ENCODE data around the gene TAS2R60.
"Not testable (repeated sequence)": the region's sequence is repeated elsewhere in the genome, so short reads cannot be mapped to it uniquely, and the experiment has no call there.

The TAS2R60 gene

GRCh38 chr7:143411976-143412708, 31.1 kb upstream of the TAS2R60 start:
- DNase-seq, result no peak

- no peak for DNase-seq
These were observed 30.1 kb upstream of the TAS2R60 start for GRCh38 chr7:143413123-143413522.

GRCh38 chr7:143415209-143415608, 28.0 kb upstream of the TAS2R60 start:
- not testable (repeated sequence) for DNase-seq

- DNase-seq, result peak; percentile 32
These were observed 27.4 kb upstream of the TAS2R60 start for GRCh38 chr7:143415742-143416397.

GRCh38 chr7:143416565-143417149, 26.6 kb upstream of the TAS2R60 start:
- peak; percentile 41 for DNase-seq

GRCh38 chr7:143417734-143418383, 25.4 kb upstream of the TAS2R60 start:
- peak; percentile 26 for DNase-seq

- no peak for DNase-seq
These were observed 24.4 kb upstream of the TAS2R60 start for GRCh38 chr7:143418681-143419458.

DNA sequence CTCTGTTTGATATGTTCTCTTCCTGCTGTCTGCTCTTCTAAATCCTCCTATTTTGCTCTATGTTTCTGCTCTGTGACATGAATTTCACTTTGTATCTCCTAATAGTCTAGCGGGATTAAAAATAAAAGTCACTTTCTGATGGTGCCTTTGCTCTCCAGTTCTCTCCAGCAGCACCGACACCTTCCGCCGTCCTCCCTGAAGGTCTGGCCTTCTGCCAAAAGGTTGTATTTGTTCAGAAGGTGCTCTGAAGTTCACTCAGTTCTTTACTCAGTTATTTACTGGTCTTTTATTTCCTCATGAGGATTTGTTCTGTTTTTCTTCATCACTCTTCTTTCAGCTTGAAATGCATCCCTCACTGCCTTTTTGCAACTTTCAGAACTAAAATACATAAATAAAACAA, 23.4 kb upstream of the TAS2R60 start:
- DNase-seq, result no peak

- not testable (repeated sequence) for DNase-seq
These were observed 22.6 kb upstream of the TAS2R60 start for GRCh38 chr7:143420624-143421023.

GRCh38 chr7:143422033-143422432, 21.2 kb upstream of the TAS2R60 start:
- no peak for DNase-seq

GRCh38 chr7:143424476-143424875, 18.8 kb upstream of the TAS2R60 start:
- not testable (repeated sequence) for DNase-seq

DNA sequence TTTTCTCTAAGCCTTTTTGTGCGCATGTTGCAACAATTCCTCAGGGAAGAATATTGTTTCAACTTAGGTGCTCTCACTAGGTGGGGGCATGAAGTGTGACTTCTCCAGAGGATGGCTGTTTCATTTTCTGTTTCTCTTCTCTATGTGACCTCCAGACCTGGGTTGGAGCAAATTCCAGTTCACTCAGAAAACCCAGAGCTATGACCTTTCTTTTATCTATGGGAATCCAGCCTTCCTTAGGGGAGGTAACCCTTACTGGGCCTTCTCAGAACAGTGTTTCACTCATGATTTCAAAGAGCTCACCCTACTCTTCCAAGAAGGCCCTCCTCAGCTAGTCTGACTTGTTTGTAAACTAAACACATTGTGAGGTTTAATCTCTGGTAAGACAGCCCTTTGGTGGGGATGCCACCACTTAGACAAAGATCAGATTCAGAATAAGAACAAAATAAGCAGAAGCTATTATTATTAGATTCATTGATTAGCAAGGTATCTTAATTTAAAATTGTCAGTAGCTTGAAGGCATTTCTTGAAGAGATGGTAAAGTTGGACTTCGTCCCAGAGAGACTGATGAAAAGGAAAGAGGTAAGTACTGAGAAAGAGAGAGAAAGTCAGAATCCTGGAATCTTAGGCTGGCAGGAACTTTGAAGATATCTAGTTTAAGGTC, 16.6 kb upstream of the TAS2R60 start:
- DNase-seq, result no peak

DNA sequence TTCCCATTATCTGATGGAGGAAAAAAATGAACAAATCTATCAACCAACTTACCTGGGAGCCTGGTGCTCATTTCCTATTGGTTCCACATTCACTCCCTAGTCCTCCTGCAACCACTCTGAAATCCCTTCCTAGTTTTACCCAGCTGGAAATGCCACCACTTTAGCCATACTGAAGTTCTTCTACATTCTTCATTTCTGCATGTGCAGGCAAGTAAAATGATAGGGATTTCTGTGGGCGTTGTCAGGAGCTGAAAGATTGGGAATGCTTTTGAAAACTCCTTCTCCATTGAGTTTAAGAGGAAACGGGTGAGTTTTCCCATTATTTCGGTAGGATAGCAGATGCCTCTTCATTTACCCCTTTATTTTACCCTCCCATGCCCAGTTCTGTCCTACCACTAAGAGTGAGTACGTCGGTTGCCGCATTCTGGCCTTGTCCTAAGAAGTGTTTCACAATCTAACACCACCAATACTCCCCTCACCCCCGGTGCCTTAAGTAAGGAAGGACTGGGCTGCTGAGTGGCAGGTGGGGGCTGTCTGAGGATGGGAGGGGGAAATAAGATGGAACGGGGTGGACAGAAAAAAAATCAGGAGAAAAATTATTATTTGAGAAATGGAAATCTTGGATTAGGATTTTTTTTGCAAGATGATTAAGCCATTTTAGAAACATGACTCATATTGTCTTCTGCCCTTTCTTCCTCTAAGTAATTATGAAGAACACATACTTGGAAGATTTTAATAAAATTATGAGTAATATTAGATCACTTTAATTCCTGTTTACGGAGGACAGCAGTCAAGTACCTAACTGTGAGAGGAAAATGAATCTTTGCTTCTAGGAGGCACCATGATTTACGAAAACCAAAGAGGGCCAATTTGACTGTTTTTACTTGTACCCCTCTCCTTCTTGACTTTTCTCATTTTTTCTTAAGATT, 13.2 kb upstream of the TAS2R60 start:
- DNase-seq, result peak; percentile 75

DNA sequence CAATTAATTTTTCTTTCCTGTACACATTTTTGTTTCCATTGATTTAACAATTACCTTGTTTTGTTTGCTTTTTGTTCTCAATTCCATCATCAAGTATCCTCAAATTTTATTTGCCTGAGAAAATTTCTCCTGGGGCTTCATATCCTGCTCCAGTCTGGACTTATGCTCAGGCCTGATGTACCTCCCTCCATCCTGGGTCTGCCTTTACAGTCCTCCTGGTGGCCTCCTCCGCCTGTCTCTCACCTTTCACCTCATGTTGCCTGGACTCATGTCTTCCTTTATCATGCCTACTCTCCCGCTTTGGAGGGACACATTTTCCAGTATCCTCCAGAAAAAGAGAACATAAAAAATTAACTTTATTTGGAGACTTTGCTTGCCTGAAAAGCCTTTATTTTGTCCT, 12.1 kb upstream of the TAS2R60 start:
- no peak for DNase-seq

GRCh38 chr7:143433759-143434158, 9.5 kb upstream of the TAS2R60 start:
- no peak for DNase-seq

- DNase-seq, result peak; percentile 40
These were observed 8.6 kb upstream of the TAS2R60 start for GRCh38 chr7:143434660-143435059.

GRCh38 chr7:143435266-143435665, 8.0 kb upstream of the TAS2R60 start:
- DNase-seq, result no peak

GRCh38 chr7:143436325-143436946, 6.8 kb upstream of the TAS2R60 start:
- no peak for DNase-seq

- DNase-seq, result no peak
These were observed 5.7 kb upstream of the TAS2R60 start for GRCh38 chr7:143437578-143437977.

DNA sequence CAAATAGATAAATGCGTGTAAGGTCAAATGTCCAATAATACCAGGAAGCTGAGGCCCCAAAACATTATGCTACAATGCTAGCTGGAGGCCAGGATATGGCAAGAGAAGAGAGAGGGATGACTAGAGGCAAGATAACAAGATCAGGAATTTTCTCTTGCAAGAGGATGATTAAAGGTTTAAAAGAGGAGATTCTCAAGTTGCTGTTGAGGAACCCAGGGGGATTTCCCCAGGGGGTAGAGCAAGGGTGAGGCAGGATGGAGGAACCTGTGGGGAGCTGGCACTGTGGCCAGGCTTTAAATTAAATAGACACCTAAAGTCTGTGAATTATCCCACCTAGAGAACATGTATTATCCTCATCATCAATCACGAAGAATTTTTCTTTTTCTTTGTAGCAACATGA, 3.4 kb upstream of the TAS2R60 start:
- DNase-seq, result no peak

Measured in HCEC 1CT (cell line).